H7 (cell line): ENCODE data around the gene GJB4. TPM values are rescaled to one million over a fixed set of nuclear protein-coding genes. Genes with fewer than 3 reads are reported as not detected.
A peak's percentile ranks its signal among the peaks of the same experiment; 100 is the strongest.
"Not testable (repeated sequence)": the region's sequence is repeated elsewhere in the genome, so short reads cannot be mapped to it uniquely, and the experiment has no call there.

Experiments
- DNase-seq: peaks from one replicate; pipeline ENCODE4 v3.0.0; 2012
- H3K27me3 ChIP-seq: 2 replicates; pipeline ENCODE4 v1.6.0; 2011; ENCODE audit warnings: mild to moderate bottlenecking, low read length; ENCODE audit not compliant: control insufficient read depth, insufficient read depth
- H3K36me3 ChIP-seq: replicated peaks from 2 replicates; pipeline ENCODE4 v1.5.1; 2011; ENCODE audit warnings: low read length; ENCODE audit not compliant: control insufficient read depth, insufficient read depth
- H3K4me3 ChIP-seq: 2 replicates; pipeline ENCODE4 v1.5.1; 2011; ENCODE audit warnings: low read depth, mild to moderate bottlenecking, control low read depth, low read length, moderate library complexity; ENCODE audit not compliant: insufficient read depth
- total RNA-seq: library from RNA; depleted of rRNA; stranded (reverse); fragments of >200 nt; shearing (Covaris generic); gene quantifications from 2 replicates; pipeline ENCODE4 v1.2.3, GENCODE V29; 2014; rRNA removed

GJB4 gene
- total RNA-seq, 1 experiment from 2014 or later: not detected

DNA sequence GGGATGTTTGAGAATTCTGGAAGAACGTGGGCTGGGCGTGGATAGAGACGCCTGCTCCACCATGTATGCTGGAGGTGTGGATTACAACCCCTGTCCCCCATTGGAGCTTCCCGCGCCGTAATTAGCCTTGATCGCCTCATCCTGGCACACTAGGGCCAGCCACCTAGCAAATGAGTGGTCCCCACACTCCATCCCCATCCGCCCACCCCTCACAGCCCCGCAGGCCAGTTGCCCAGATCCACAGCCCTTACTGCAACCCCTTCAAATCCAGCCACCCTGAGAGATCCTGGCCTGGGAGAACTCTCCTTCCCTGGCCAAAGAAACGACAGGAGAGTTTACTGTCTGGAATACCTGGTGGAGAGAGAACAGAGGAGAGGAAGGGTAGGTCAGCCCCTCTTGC lies 32.9 kb downstream of the GJB4 start:
- Histone ChIP-seq H3K36me3 (no peaks in the 10 kb centered on the region), H3K4me3 (peak overlapping the region; percentile 48), H3K27me3 (peaks cover 22% of the 10 kb centered on the region)
- no peak for DNase-seq

DNA sequence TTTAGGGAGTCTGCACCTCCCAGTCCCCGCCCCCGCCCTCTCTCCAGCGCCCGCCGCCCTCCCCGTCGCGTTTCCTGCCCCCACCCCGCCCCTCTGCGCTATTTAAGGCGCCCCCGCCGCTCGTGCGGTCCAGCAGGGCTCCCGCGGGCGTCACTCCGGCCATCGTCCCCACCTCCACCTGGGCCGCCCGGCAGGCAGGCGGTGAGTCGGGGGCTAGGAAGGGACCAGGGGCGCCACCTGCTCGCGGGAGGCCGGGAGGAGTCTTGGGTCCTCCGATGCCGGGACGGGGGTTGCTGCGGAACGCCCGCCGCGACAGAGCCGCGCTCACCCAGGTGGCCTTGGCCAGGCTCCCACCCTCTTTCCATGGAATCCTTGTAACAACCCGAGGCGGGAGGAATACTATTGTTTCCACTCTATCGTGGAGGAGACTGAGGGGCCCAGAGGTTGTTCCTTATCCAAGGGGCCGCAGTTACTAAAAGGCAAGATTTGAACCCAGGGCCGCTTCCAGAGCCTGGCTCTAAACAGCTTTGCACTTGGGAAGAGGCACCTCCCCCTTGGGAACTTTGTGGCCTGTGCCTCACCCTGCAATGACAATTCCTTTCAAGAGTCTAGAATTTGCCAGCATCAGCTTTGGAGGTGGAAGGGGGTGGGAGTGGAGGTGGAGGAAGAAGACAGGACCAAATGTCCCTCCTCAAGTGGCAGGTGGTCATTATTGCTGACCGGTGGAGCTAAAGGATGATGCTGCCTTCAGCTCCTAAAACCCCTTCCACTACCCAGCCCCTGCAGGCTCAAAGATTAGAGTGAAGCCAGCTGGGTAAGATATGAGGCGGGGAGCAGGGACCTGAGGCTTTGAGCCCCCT lies 33.6 kb downstream of the GJB4 start, which contains the start of gene GJA4:
Gene GJA4 (plus strand): TSS at position 132 of the 860 bp plus-strand sequence. CDS start 1,215 bp downstream, outside the sequence.
- Histone ChIP-seq H3K4me3 (peak within 1 kb of the TSS; percentile 48), H3K27me3 (peaks cover 22% of the 10 kb centered on the region), H3K36me3 (no peaks in the 10 kb centered on the region)
- DNase-seq: peak; percentile 83

DNA sequence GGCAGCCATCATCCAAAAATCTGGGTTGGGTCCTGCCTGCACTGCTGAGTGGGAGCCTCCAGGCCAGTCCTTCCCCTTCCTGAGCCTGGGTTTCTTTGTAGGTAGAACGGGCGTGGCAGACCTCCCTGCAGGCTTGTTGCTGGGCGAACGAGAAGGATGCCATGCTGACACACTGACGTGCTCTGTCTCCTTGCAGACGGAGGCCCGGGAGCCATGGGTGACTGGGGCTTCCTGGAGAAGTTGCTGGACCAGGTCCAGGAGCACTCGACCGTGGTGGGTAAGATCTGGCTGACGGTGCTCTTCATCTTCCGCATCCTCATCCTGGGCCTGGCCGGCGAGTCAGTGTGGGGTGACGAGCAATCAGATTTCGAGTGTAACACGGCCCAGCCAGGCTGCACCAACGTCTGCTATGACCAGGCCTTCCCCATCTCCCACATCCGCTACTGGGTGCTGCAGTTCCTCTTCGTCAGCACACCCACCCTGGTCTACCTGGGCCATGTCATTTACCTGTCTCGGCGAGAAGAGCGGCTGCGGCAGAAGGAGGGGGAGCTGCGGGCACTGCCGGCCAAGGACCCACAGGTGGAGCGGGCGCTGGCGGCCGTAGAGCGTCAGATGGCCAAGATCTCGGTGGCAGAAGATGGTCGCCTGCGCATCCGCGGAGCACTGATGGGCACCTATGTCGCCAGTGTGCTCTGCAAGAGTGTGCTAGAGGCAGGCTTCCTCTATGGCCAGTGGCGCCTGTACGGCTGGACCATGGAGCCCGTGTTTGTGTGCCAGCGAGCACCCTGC lies 34.7 kb downstream of the GJB4 start:
- no peak for DNase-seq
- Histone ChIP-seq H3K27me3 (peaks cover 22% of the 10 kb centered on the region), H3K4me3 (no peak overlapping the region), H3K36me3 (no peaks in the 10 kb centered on the region)

DNA sequence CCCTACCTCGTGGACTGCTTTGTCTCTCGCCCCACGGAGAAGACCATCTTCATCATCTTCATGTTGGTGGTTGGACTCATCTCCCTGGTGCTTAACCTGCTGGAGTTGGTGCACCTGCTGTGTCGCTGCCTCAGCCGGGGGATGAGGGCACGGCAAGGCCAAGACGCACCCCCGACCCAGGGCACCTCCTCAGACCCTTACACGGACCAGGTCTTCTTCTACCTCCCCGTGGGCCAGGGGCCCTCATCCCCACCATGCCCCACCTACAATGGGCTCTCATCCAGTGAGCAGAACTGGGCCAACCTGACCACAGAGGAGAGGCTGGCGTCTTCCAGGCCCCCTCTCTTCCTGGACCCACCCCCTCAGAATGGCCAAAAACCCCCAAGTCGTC lies 35.2 kb downstream of the GJB4 start:
- H3K36me3 ChIP-seq: no peaks in the 10 kb centered on the region
- H3K4me3 ChIP-seq: no peak overlapping the region
- DNase-seq: no peak
- H3K27me3 ChIP-seq: peaks cover 22% of the 10 kb centered on the region

DNA sequence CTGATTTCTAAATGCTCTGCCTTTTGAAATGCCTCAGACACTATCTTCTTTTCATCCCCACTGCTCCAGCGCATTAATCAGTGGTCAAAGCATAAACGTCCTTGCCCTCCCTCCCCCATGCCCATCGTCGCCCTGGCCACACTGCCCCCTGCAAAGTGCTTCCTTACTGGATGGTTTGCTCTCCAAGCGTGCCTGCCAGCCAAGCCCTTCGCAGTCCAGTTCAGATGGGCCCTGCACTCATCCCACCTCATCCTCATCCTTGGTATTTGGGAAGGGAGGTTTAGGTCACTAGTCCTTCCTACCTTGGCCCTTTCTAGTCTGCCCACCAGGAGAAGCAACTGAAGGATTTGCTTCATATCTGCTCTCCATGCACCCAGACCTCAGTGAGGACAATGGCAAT lies 36.4 kb downstream of the GJB4 start:
- no peak overlapping the region for H3K4me3 ChIP-seq
- H3K36me3 ChIP-seq: no peaks in the 10 kb centered on the region
- no peak for DNase-seq
- H3K27me3 ChIP-seq: peaks cover 22% of the 10 kb centered on the region

DNA sequence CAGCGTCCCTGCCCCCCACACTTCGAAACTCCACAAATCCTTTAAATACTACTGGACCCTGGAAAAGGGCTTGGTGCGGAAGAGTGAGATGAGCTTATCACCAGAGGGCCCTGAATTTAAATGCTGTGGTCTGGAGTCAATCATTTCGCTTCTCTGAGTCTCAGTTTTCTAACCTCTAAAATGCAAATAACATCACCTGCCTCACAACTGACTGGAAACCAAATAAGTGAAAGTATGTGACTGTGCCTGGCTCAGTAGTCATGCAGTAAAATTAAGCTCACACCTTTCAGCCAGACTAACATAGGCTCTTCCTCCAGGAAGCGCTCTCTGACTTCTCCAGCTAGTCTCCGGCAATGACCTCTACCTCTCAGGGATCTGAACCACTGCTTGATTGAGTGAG lies 37.5 kb downstream of the GJB4 start:
- Histone ChIP-seq H3K36me3 (no peaks in the 10 kb centered on the region), H3K27me3 (peaks cover 18% of the 10 kb centered on the region), H3K4me3 (no peak overlapping the region)
- DNase-seq: no peak

DNA sequence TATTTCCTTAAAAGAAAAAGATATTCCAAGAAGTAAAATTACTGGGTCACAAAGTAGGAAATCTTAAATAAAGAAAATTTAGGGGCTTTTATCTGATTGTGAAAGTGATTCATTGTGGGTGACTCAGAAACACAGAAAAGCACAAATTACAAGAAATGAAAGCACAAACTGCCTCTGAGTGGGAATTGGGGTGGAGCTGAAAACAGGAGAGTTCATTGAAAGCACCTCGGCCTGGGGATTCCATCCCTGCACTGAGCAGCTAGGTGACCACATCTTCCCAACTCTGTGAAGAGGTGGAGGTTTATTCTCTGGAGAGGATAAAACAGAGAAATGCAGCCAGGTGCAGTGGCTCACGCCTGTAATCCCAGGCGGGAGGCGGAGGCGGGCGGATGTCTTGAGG lies 40.7 kb downstream of the GJB4 start:
- no peak for DNase-seq
- no peak overlapping the region for H3K4me3 ChIP-seq
- H3K36me3 ChIP-seq: no peaks in the 10 kb centered on the region
- H3K27me3 ChIP-seq: no peaks in the 10 kb centered on the region; the same call in 1 of the 2 replicates

DNA sequence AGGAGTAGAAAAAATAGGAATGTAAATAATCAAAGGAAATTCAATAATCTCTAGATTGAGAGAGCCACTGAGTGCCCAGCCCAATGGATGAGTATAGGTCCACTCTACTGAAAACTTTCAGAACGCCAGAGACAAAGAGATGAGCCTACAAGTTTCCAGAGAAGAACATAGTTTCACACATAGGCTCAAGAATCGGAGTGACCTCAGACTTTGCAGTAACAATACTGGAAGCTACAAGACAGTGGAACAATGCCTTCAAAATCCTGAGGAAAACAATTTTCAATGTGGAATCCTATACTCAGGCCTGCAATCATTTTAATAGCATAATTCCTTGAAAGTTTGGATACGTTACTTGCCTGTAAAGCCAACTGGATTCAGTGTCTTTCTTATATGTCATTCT lies 44.2 kb downstream of the GJB4 start:
- no peaks in the 10 kb centered on the region for H3K27me3 ChIP-seq
- DNase-seq: no peak
- H3K4me3 ChIP-seq: no peak overlapping the region
- no peaks in the 10 kb centered on the region for H3K36me3 ChIP-seq

DNA sequence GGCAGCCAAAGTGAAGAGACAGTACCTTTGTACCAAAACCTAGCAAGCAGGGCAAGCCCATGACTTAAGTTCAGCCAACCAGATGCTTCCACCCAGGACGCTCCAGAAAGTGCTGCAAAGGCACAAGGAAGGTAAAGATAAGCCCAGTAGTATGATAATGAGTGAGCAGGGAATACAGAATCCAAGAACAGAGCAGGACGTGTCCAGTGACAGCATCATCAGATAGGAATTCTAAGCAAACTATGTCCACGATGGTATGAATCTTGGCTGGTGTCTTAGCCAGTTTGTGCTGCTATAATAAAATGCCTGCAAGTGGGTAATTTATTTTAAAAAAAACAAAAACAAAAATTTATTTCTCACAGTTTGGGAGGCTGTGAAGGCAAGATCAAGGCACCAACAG lies 46.9 kb downstream of the GJB4 start:
- Histone ChIP-seq H3K4me3 (no peak overlapping the region), H3K36me3 (no peaks in the 10 kb centered on the region), H3K27me3 (no peaks in the 10 kb centered on the region)
- DNase-seq: no peak

DNA sequence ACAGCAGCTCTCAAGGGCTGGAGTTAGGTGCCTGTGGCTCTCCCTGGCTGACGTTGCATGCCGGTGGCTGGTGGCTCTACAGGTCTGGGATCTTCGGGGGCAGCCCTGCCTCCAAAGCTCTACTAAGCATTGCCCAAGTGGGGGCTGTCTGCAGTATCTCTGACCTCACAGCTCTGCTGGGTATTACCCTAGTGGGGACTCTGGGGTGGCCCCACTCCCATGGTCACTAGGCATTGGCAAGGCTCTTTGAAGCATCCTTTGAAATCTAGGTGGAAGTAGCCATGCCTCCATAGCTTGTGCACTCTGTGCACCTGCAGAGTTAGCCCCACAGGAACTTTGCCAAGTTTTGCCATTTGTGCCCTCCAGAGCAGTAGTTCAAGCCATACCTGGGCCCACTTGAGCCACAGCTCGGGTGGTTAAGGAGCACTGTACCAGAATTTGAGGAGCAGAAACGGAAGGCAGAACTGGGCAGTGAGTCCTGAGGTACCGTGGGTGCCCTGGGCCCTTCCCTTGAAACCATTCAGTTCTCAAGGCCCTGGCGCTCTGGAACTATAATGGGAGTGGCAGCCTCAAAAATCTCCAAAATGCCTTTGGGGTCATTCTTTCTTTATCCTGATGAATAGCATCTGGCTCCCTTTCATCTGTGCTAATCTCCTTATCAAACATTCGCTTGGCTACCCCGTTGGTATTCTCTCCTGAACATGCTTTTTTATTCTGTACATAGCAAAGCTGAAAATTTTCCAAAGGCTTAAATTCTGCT lies 48.7 kb downstream of the GJB4 start:
- no peaks in the 10 kb centered on the region for H3K27me3 ChIP-seq
- no peak overlapping the region for H3K4me3 ChIP-seq
- no peaks in the 10 kb centered on the region for H3K36me3 ChIP-seq
- no peak for DNase-seq

DNA sequence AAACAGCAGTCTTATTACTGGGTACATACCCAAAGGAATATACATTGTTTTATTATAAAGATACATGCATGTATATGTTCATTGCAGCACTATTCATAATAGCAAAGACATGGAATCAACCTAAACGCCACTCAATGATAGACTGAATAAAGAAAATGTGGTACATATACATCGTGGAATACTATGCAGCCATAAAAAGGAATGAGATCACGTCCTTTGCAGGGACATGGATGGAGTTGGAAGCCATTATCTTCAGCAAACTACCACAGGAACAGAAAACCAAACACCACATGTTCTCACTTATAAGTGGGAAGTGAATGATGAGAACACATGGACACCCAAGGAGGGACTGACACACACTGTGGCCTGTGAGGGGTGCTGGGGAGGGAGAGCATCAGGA lies 51.2 kb downstream of the GJB4 start:
- not testable (repeated sequence) for H3K4me3 ChIP-seq, H3K36me3 ChIP-seq, H3K27me3 ChIP-seq, DNase-seq

Other genes with a start within 250 kb of the GJB4 start
- gene GJB5, start 4.7 kb upstream of the GJB4 start, total RNA-seq: 0.48 TPM in 1 of 2 replicates, not detected in the other
- gene GJB3, start 21.5 kb downstream of the GJB4 start, total RNA-seq: 0.31 TPM in 1 of 2 replicates, not detected in the other
- gene GJA4, start 33.3 kb downstream of the GJB4 start, total RNA-seq: 0.85 and 3.2 TPM in 2 replicates
- gene SMIM12, start 100.0 kb downstream of the GJB4 start, total RNA-seq: 39.8 and 55.4 TPM in 2 replicates
- gene DLGAP3, start 169.9 kb downstream of the GJB4 start, total RNA-seq: 3.9 and 9.2 TPM in 2 replicates
- gene TMEM35B, start 225.6 kb downstream of the GJB4 start, total RNA-seq: 35.6 and 43.0 TPM in 2 replicates